Prostate gland (tissue), 2 donors: Measurements from ENCODE around the gene EPB41L2. TPM values are rescaled to one million over a fixed set of nuclear protein-coding genes. Genes with fewer than 3 reads are reported as not detected.

Experiments
- DNase-seq: peaks from one replicate; pipeline ENCODE4 v3.0.0-alpha.2; 2019; ENCODE audit warnings: low spot score
- H3K27ac ChIP-seq, 2 donors: fragments of 200-600 bp; sonication (generic); 2 replicates each; pipeline ENCODE4 v1.5.1; 2017 to 2019
- H3K27me3 ChIP-seq: fragments of 200-600 bp; sonication (generic); replicated peaks from 2 replicates; pipeline ENCODE4 v1.5.1; 2019; ENCODE audit not compliant: insufficient read depth
- H3K36me3 ChIP-seq, 2 donors: fragments of 200-600 bp; sonication (generic); 1 replicate in 1 of 2; 2 replicates in 1 of 2; pipeline versions ENCODE4 v1.5.1 to v1.8.1; 2017 to 2019
- H3K4me1 ChIP-seq: fragments of 200-600 bp; sonication (generic); replicated peaks from 2 replicates; pipeline ENCODE4 v1.5.1; 2019
- H3K4me3 ChIP-seq, 2 donors: fragments of 200-600 bp; sonication (generic); 2 replicates each; pipeline ENCODE4 v1.5.1; 2017 to 2019
- H3K9me3 ChIP-seq: fragments of 200-600 bp; sonication (generic); 2 replicates; pipeline ENCODE4 v1.5.1; 2017
- CTCF ChIP-seq, 4 experiments: fragments of 200-600 bp in 2 of 4; fragments of 450-650 bp in 2 of 4; sonication (generic) in 2 of 4; IDR thresholded peaks; 1 replicate in 3 of 4; 2 replicates in 1 of 4; pipeline ENCODE4 v1.5.1; 2016 to 2019; ENCODE audit warnings: antibody characterized with exemption in 4 of 4, mild to moderate bottlenecking in 2 of 4, moderate library complexity in 2 of 4
- POLR2A ChIP-seq: fragments of 450-650 bp; IDR thresholded peaks from one replicate; pipeline ENCODE4 v1.6.1; 2016; ENCODE audit warnings: antibody characterized with exemption, mild to moderate bottlenecking
- POLR2AphosphoS5 ChIP-seq: sonication (generic); formaldehyde crosslinking; IDR thresholded peaks from one replicate; pipeline ENCODE4 v1.6.1; 2017; ENCODE audit warnings: antibody characterized with exemption
- WGBS: methylation state at CpG from one replicate; pipeline ENCODE4 v1.1.5; 2018; 5-methylcytosine and 5-hydroxymethylcytosine counted together
- intact Hi-C: fragments of 100-400 bp; cut with DNase I; formaldehyde crosslinking; loops from one replicate; pipeline ENCODE4 v1.14.2; 2022
- total RNA-seq, 2 donors: library from RNA; depleted of rRNA; stranded (reverse); fragments of >200 nt; gene quantifications; one replicate each; pipeline ENCODE4 v1.1.0, GENCODE V29; 2016

Gene EPB41L2
- total RNA-seq, 2 donors from 2014 or later, result 11.9 to 105 TPM

DNA sequence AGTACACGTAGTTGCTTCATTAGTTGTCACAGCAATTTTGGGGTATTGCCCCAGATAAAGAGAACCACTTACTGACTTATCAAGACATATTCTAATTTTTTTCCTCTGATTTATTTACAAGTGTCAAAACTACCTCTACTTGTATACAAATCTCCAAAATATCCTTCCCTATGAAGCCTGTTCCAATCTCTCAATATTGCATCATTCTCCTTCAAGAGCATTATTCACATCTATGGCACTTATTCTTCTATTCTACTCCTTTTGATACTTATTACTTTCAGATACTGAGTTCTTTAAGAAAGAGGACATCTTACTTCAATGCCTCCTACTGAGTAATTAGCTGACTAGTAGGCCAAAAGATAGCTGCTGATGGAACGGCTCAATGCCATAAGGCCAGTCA is 130.6 kb downstream of the EPB41L2 start:
- Histone ChIP-seq H3K4me3 (no peak overlapping the region), H3K27ac (no peak overlapping the region), H3K9me3 (no peaks in the 10 kb centered on the region), H3K4me1 (no peaks in the 10 kb centered on the region), H3K36me3 (no peaks in the 10 kb centered on the region), H3K27me3 (no peaks in the 10 kb centered on the region)
- TF ChIP-seq CTCF (IDR thresholded peaks at IDR 0.05) (no peak), POLR2A (no peak)
- 90% methylated on average over 2 of the region's 2 CpGs for WGBS
- DNase-seq, result no peak
- intact Hi-C loops, result no loop called here

DNA sequence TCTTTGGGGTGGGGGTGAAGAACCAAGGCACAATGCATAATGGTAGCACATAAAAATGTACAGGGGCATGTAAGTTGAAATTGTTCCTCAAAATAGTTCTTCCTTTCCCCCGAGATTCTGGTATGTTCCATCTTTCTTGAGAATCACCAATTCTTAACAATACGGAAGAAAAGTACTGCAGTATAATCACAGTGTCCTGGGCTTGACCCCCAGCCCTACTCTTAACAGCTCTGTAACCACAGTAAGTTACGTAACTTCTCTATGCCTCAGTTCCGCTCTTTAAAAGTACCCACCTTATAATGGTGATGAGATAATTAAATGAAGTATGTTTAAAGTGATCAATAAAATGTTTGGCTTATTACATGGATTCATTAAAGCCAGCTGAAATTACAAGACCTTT is 131.4 kb downstream of the EPB41L2 start:
- Histone ChIP-seq H3K27me3 (no peaks in the 10 kb centered on the region), H3K4me1 (no peaks in the 10 kb centered on the region), H3K36me3 (no peaks in the 10 kb centered on the region), H3K9me3 (no peaks in the 10 kb centered on the region), H3K4me3 (no peak overlapping the region), H3K27ac (no peak overlapping the region)
- TF ChIP-seq POLR2AphosphoS5 (no peak), POLR2A (no peak), CTCF (IDR thresholded peaks at IDR 0.05) (no peak)
- DNase-seq, result no peak
- intact Hi-C loops, result no loop called here
- WGBS, result 91% methylated on average over 4 of the region's 4 CpGs

DNA sequence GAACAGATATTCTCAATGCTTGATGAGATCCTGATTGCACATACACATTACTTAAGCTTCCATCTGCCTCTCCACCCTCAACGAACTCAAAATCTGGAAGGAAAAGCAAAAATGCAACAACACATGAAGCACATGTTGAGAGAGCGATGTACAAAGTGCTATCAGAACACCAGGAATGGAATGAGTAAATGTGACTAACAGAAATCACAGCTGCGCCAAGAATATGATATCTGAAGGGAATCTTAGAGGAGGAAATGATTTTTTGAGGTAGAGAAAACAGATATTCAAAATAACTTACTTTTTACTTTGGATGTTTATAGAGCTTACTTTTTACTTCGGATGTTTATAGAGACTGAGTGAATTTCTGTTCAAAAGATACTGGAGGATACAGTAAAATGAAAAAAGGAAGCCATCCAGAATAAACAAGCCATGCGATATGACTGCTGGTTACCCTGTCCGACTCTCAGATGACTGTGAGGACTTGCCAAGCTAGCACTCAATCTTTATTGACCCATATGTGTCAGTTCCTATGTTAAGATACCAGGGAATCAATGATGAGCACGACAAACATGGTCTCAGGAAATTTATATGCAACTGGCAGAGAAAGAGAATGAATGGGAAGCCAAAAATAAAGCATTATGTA is 133.9 kb downstream of the EPB41L2 start:
- TF ChIP-seq POLR2AphosphoS5, result no peak
- no peak for TF ChIP-seq POLR2A
- no peak for TF ChIP-seq CTCF (IDR thresholded peaks at IDR 0.05)
- Histone ChIP-seq H3K27me3 (no peaks in the 10 kb centered on the region), H3K4me3 (no peak overlapping the region), H3K36me3 (no peaks in the 10 kb centered on the region), H3K9me3 (no peaks in the 10 kb centered on the region), H3K27ac (no peak overlapping the region), H3K4me1 (no peaks in the 10 kb centered on the region)
- intact Hi-C loops, result no loop called here
- 38% methylated on average over 7 of the region's 7 CpGs for WGBS
- no peak for DNase-seq

DNA sequence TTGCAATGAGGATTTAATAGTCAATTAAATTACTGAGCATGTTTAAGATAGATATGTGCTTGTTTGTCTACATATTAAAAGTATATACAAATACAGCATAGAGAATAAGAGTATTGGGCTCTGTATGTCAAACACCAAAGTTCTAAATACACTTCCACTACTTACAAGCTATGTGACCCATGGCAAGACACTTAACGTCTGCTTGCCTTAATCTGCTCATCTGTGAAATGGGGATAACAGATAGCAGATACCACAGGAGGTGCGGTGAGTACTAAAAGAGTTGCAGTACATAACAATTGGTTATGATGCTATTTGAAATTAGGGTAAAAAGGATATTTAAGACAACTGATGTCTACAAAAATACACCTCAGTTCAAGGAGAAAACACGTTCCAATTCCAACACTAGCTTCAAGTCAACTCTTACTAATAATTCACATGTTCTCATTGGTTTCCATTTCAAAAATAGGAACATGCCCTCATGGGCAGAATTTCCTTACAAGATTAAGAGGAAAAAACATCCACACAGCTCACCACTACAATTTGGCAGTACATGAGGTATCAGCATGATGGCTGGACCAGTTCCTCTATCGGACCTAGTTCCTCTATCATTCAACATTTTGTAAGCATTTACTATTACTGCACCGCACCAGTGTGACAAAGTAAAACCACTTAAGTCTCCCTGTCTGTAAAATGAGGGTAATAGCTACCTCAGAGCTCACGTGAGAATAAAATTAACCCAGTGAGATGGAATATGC is 134.7 kb downstream of the EPB41L2 start:
- no peak for DNase-seq
- no peak overlapping the region for H3K4me3 ChIP-seq
- no peak for TF ChIP-seq POLR2AphosphoS5
- TF ChIP-seq CTCF (IDR thresholded peaks at IDR 0.05), result no peak
- no peak for TF ChIP-seq POLR2A
- intact Hi-C loops, result no loop called here
- no peaks in the 10 kb centered on the region for H3K4me1 ChIP-seq
- no peaks in the 10 kb centered on the region for H3K27me3 ChIP-seq
- 80% methylated on average over 6 of the region's 6 CpGs for WGBS
- no peaks in the 10 kb centered on the region for H3K9me3 ChIP-seq
- no peaks in the 10 kb centered on the region for H3K36me3 ChIP-seq
- no peak overlapping the region for H3K27ac ChIP-seq

DNA sequence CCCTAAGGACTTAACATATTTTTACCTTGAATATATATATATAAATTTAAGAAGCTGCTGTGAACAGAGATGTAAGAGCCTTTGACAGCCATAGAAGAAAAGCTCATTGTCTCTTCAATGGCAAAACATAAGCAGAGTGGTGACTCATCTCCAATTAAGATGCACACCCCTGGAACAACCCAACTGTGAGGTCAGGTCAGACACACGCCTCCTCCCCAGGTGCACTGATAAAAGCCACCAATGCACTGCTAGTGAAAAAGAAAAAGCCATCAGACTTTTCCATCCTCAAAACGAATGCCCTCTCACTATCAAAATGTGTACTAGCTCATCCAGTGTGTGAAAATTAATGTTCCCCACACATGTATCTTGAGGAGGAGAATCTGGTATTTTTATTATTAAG is 135.7 kb downstream of the EPB41L2 start:
- Histone ChIP-seq H3K4me3 (no peak overlapping the region), H3K4me1 (no peaks in the 10 kb centered on the region), H3K9me3 (no peaks in the 10 kb centered on the region), H3K36me3 (no peaks in the 10 kb centered on the region), H3K27me3 (no peaks in the 10 kb centered on the region), H3K27ac (no peak overlapping the region)
- DNase-seq, result no peak
- intact Hi-C loops, result no loop called here
- TF ChIP-seq POLR2A, result no peak
- TF ChIP-seq CTCF (IDR thresholded peaks at IDR 0.05), result no peak
- no peak for TF ChIP-seq POLR2AphosphoS5
- WGBS, result 81% methylated on average over 2 of the region's 2 CpGs
